PC-9 (cell line): ENCODE data around the gene GABRB3. TPM values are rescaled to one million over a fixed set of nuclear protein-coding genes. Genes with fewer than 3 reads are reported as not detected.

ENCODE experiments used
- BruUV-seq: library from RNA; stranded (reverse); fragments of 400-500 nt; replicated peaks from 2 replicates; lab custom pipeline; 2021; lab: Mats Ljungman, UMichigan
- CTCF ChIA-PET: fragments of 300-600 bp; sonication (Branson Sonifier 250); formaldehyde crosslinking; loops from one replicate; lab custom pipeline; 2022; ENCODE audit warnings: antibody characterized with exemption; lab: Charles Lee
- POLR2A ChIA-PET: fragments of 300-600 bp; sonication (Branson Sonifier 250); formaldehyde crosslinking; loops from one replicate; lab custom pipeline; 2022; ENCODE audit warnings: antibody characterized with exemption; ENCODE audit not compliant: unreplicated experiment; lab: Charles Lee
- DNase-seq, 2 experiments: peaks; one replicate each; pipeline versions ENCODE4 v3.0.0 to v3.0.0-alpha.2; 2015 to 2022; ENCODE audit warnings: mixed read lengths in 1 of 2
- H2AFZ ChIP-seq: fragments of 200-600 bp; sonication (generic); 2 replicates; pipeline ENCODE4 v1.8.1; 2017; ENCODE audit warnings: antibody characterized with exemption
- H3F3A ChIP-seq: fragments of 200-600 bp; sonication (generic); 2 replicates; pipeline ENCODE4 v1.8.1; 2017; ENCODE audit warnings: antibody characterized with exemption, mild to moderate bottlenecking, low read depth; ENCODE audit not compliant: insufficient read depth
- H3K27ac ChIP-seq: fragments of 200-600 bp; sonication (generic); 2 replicates; pipeline ENCODE4 v1.6.1; 2016; ENCODE audit warnings: mixed run types
- H3K27me3 ChIP-seq: fragments of 200-600 bp; sonication (generic); 2 replicates; pipeline ENCODE4 v1.6.1; 2016; ENCODE audit warnings: low read depth, mixed run types; ENCODE audit not compliant: insufficient read depth
- H3K36me3 ChIP-seq: fragments of 200-600 bp; sonication (generic); 2 replicates; pipeline ENCODE4 v1.6.1; 2016; ENCODE audit warnings: low read depth, mixed run types
- H3K4me1 ChIP-seq: fragments of 200-600 bp; sonication (generic); replicated peaks from 2 replicates; pipeline ENCODE4 v1.6.1; 2016; ENCODE audit warnings: mixed run types; ENCODE audit not compliant: insufficient read depth
- H3K4me2 ChIP-seq: fragments of 200-600 bp; sonication (generic); 2 replicates; pipeline ENCODE4 v1.6.1; 2017; ENCODE audit warnings: mixed run types
- H3K4me3 ChIP-seq: fragments of 200-600 bp; sonication (generic); 2 replicates; pipeline ENCODE4 v1.6.1; 2016; ENCODE audit warnings: mixed run types
- H3K79me2 ChIP-seq: fragments of 200-600 bp; sonication (generic); 2 replicates; pipeline ENCODE4 v1.6.1; 2017; ENCODE audit warnings: low read depth, mixed run types
- H3K9me2 ChIP-seq: fragments of 200-600 bp; sonication (generic); 2 replicates; pipeline ENCODE4 v1.8.1; 2017; ENCODE audit warnings: mild to moderate bottlenecking; ENCODE audit not compliant: insufficient read depth
- H3K9me3 ChIP-seq: fragments of 200-600 bp; sonication (generic); 2 replicates; pipeline ENCODE4 v1.8.1; 2016; ENCODE audit warnings: low read depth; ENCODE audit not compliant: insufficient read depth
- H4K20me1 ChIP-seq: fragments of 200-600 bp; sonication (generic); 2 replicates; pipeline ENCODE4 v1.8.1; 2017; ENCODE audit not compliant: insufficient read depth
- EZH2 ChIP-seq: fragments of 200-600 bp; sonication (generic); IDR thresholded peaks from 2 replicates; pipeline ENCODE4 v1.8.0; 2017; ENCODE audit warnings: antibody characterized with exemption, low read depth
- intact Hi-C: fragments of 100-400 bp; cut with micrococcal nuclease; formaldehyde crosslinking; loops from one replicate; pipeline ENCODE4 v1.10.0; 2022; ENCODE audit not compliant: unreplicated experiment
- total RNA-seq: library from RNA; stranded (reverse); gene quantifications from 2 replicates; pipeline ENCODE4 v1.2.3, GENCODE V29; 2021
- TF ChIP-seq, protein P1 (sequence below): fragments of 200-600 bp; sonication (generic); conservative IDR thresholded peaks from 2 replicates; pipeline ENCODE4 v1.6.1; 2017; ENCODE audit warnings: mixed run types, antibody characterized with exemption, mild to moderate bottlenecking, moderate library complexity

The GABRB3 gene
- total RNA-seq, 1 experiment from 2014 or later = 6.3 TPM

DNA sequence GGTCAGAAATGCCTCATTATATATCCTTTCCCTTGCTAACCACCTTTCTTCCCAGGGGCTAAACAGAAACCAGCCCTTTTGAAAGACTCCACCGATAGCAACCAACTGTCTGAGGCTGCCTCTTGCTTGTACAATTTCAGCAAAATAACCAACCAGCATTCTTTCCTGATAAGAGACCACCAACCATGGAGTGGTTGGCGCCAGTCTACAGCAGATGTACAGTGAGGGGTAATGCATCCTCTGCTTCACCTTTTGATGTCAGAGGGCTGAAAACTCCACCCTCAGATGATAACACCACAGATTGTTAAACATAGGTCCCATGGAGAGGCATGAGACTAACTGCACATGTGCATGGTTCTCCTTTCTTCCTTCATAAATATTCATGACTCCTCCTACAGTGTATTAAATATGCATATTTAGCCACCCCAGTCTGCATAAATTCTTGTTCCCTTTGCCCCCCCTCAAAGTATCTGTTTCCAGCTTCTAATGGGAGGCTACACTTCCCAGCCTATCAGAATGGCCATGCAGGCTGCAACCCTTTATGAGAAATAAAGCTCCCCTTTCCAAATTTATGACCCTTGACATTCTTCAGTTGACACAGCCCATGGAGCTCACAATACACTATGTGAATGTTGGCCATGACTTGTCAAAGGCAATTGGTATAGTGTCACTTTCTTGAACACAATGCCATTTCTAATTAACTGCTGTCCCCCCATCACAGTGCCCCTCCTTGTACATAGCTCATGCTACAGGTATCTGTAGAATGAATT, 48.3 kb downstream of the GABRB3 start:
- no peaks in the 10 kb centered on the region for H3K9me3 ChIP-seq
- no TSS peak for BruUV-seq
- no peaks in the 10 kb centered on the region for H3K36me3 ChIP-seq
- no peaks in the 10 kb centered on the region for H3K79me2 ChIP-seq
- POLR2A ChIA-PET = no interaction called here
- H3K4me3 ChIP-seq = no peak overlapping the region
- intact Hi-C loops = no loop called here
- no peak overlapping the region for H3K27ac ChIP-seq
- H3K4me2 ChIP-seq = no peak overlapping the region
- no peak for DNase-seq
- H3K4me1 ChIP-seq = no peaks in the 10 kb centered on the region
- CTCF ChIA-PET = no interaction called here
- no peak overlapping the region for H2AFZ ChIP-seq
- H3K27me3 ChIP-seq = no peaks in the 10 kb centered on the region
- H4K20me1 ChIP-seq = no peaks in the 10 kb centered on the region
- no peaks in the 10 kb centered on the region for H3K9me2 ChIP-seq
- H3F3A ChIP-seq = no peaks in the 10 kb centered on the region
- TF ChIP-seq, protein P1, sequence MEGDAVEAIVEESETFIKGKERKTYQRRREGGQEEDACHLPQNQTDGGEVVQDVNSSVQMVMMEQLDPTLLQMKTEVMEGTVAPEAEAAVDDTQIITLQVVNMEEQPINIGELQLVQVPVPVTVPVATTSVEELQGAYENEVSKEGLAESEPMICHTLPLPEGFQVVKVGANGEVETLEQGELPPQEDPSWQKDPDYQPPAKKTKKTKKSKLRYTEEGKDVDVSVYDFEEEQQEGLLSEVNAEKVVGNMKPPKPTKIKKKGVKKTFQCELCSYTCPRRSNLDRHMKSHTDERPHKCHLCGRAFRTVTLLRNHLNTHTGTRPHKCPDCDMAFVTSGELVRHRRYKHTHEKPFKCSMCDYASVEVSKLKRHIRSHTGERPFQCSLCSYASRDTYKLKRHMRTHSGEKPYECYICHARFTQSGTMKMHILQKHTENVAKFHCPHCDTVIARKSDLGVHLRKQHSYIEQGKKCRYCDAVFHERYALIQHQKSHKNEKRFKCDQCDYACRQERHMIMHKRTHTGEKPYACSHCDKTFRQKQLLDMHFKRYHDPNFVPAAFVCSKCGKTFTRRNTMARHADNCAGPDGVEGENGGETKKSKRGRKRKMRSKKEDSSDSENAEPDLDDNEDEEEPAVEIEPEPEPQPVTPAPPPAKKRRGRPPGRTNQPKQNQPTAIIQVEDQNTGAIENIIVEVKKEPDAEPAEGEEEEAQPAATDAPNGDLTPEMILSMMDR = no peak
- TF ChIP-seq EZH2 = no peak

DNA sequence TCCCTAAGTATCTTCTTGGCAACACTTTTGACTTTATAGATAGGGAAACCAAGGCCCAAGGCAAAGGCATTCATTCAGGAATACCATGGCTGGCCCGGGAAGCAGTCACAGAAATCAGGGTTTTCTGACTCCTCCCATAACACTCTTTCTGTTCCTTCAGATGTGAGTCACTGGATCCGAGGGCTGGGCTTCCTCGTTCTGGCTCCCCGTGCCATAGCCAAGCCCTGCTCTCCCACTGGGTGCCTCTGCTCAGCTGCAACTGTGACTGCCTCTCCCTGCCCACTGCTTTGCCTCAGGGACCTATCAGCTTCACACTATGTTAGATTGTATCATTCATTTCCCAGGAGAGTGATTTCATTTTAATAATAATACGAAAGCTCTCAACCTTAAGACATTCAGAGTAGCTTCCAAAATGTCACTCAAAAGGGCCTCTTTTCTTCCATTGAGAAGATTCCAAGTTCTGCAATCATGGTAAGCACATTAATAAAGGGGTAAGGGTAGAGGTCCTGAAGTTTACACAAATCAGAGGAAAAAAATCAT, 50.2 kb downstream of the GABRB3 start:
- no peak for TF ChIP-seq EZH2
- TF ChIP-seq, protein P1 = no peak
- Histone ChIP-seq H3K4me1 (no peaks in the 10 kb centered on the region), H3K27me3 (no peaks in the 10 kb centered on the region), H3K4me3 (no peak overlapping the region), H3K9me3 (no peaks in the 10 kb centered on the region), H3K79me2 (no peaks in the 10 kb centered on the region), H3K27ac (no peak overlapping the region), H4K20me1 (no peaks in the 10 kb centered on the region), H3K36me3 (no peaks in the 10 kb centered on the region), H3F3A (no peaks in the 10 kb centered on the region), H3K4me2 (no peak overlapping the region), H3K9me2 (no peaks in the 10 kb centered on the region), H2AFZ (no peak overlapping the region)
- intact Hi-C loops = no loop called here
- no TSS peak for BruUV-seq
- no peak for DNase-seq
- CTCF ChIA-PET = no interaction called here
- POLR2A ChIA-PET = no interaction called here

- CTCF ChIA-PET = no interaction called here
- H3K27ac ChIP-seq = no peak overlapping the region
- BruUV-seq = no TSS peak
- H3K4me3 ChIP-seq = no peak overlapping the region
- DNase-seq = no peak
- no peak overlapping the region for H2AFZ ChIP-seq
- no peaks in the 10 kb centered on the region for H3K9me3 ChIP-seq
- no peaks in the 10 kb centered on the region for H4K20me1 ChIP-seq
- no peak overlapping the region for H3K4me2 ChIP-seq
- intact Hi-C loops = no loop called here
- H3K9me2 ChIP-seq = no peaks in the 10 kb centered on the region
- no peaks in the 10 kb centered on the region for H3K79me2 ChIP-seq
- H3K27me3 ChIP-seq = no peaks in the 10 kb centered on the region
- TF ChIP-seq EZH2 = no peak
- TF ChIP-seq, protein P1 = no peak
- no peaks in the 10 kb centered on the region for H3F3A ChIP-seq
- H3K4me1 ChIP-seq = no peaks in the 10 kb centered on the region
- H3K36me3 ChIP-seq = no peaks in the 10 kb centered on the region
- POLR2A ChIA-PET = no interaction called here
Observed at GRCh38 chr15:26721232-26721967, 51.5 kb downstream of the GABRB3 start.
